ENCODE data around the gene ADGRG7.

- no peak for TF ChIP-seq SUZ12 (IDR thresholded peaks at IDR 0.05; ENCODE audit: extremely low read depth, insufficient read depth, insufficient read length)
- TF ChIP-seq ZNF274 (IDR thresholded peaks at IDR 0.05; ENCODE audit: low read depth, low read length), result no peak
- no peak for TF ChIP-seq YY1 (IDR thresholded peaks at IDR 0.05; ENCODE audit: insufficient read depth, insufficient read length)
These were observed 6.6 kb upstream of the ADGRG7 start for GRCh38 chr3:100602506-100603444.

All from NT2/D1 (cell line).